ENCODE data around the gene ZNRF3.
"Not testable (repeated sequence)": the region's sequence is repeated elsewhere in the genome, so short reads cannot be mapped to it uniquely, and the experiment has no call there.

Gene ZNRF3

DNA sequence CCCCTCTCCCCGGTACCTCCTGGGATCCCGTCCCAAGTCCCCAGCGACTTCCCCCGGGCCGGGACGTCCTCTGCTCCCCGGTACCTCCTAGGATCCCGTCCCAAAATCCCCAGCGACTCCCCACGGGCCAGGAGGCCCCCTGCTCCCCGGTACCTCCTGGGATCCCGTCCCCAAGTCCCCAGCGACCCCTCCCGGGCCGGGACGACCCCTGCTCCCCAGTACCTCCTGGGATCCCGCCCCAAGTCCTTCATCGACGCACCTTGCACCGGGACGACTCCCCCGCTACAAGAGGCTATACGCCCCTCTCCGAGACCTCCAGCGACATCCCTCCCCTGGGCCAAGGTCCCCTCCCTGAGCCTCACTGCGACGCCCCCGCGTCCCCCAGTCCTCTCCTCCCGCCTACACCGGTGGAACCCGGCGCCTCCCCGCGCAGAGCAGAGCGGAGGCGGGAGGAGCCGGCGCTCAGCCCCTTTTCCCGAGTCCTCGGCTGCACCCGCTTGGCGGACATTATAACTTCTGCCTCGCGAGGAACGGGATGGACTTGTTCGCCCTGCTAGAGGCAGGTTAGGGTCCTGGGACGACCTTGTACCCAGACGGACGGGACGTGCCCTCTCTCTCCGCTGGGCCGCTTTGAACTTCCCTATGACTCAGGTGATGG is 190.4 kb downstream of the ZNRF3 start:
- no peak for DNase-seq

DNA sequence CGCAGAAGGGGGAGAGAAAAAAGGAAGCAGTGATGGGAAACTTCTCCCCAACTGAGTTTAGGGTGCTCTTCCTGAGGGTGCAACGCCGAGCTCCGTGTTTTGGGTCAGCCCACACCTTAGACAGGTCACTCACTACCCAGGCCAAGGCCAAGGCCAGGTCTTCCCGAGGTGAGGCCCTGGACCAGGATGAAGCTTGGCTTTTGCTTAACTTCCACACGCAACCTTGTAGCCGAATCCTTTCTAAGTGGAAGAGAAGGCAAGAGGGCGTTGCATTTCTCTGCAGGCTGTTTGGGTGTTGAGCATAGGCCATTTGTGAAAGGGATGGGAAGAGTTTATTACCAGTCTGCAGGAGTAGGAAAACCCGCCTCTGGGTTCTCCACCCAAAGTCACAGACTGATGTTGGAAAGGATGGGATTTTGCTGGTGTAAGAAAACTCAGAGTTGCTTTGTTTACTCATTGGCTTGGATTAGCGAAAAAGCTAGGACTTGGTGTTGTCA is 191.0 kb downstream of the ZNRF3 start:
- DNase-seq = no peak

DNA sequence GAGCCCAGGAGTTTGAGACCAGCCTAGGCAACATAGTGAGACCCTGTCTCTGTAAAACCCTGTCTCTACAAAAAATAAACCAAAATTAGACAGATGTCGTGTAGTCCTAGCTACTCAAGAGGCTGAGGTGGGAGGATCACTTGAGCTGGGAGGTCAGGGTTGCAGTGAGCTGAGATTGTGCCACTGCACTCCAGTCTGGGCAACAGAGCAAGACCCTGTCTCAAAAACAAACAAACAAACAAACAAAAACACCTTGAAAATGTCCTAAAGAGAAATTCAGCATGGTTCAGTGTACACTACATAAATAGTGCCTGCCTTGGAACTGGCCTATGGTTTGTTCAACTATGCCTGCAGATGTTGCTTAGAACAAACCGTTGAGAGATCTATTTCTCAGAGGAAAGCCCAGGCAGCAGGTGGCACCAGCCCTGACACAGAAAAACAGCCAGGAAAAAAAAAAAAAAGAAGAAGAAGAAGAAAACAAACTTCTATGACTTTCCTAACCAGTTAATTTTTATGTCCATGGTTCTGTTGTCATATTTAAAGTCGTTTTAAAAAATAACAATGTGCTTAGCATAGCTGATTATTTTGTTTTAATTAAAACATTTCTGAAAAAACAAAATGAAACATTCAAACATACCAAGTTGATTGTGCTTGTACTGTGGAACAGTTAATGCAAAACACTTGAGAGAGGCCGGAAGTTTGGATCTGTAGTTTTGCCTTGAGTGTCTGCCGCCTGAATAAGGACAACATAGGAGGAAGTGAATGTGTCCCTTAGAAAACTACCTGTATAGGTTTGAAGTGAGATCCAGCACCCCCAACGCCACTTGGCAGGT is 194.9 kb downstream of the ZNRF3 start:
- DNase-seq = no peak

- no peak for DNase-seq
These were observed 195.5 kb downstream of the ZNRF3 start for GRCh38 chr22:29078869-29079207.

DNA sequence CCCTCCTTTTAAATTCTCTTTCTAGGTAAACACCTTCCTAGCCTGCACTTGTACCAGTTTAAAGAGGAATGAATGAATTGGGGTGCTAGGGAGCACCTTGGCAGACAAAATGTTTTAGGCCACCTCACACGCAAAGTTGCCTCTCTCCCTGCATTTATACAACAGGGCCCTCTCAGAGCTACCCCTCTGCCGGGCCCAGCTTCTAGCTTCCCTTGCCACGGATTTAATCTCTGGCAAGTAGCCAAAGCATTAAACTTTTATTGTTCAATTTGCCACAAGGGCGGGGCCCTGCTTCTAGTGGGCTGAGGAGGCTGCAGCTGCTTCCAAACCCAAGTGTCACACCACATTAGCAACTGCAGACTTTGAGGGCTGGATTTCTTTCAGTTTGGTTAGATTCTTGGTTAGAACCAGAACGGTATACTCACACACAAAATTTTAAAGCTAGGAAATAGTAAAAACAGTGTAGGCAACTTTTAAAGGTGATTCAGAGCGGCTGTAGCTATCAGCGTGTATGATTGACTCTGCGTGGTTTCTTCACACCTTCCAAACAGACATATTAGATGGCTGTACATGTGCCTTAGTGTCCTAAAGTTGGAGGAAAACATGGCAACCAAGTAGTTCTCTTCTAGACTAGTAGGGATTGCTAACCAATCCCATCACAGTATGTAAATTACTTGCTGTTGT is 196.0 kb downstream of the ZNRF3 start:
- DNase-seq = peak in 1 of 2 donors; percentile 16

DNA sequence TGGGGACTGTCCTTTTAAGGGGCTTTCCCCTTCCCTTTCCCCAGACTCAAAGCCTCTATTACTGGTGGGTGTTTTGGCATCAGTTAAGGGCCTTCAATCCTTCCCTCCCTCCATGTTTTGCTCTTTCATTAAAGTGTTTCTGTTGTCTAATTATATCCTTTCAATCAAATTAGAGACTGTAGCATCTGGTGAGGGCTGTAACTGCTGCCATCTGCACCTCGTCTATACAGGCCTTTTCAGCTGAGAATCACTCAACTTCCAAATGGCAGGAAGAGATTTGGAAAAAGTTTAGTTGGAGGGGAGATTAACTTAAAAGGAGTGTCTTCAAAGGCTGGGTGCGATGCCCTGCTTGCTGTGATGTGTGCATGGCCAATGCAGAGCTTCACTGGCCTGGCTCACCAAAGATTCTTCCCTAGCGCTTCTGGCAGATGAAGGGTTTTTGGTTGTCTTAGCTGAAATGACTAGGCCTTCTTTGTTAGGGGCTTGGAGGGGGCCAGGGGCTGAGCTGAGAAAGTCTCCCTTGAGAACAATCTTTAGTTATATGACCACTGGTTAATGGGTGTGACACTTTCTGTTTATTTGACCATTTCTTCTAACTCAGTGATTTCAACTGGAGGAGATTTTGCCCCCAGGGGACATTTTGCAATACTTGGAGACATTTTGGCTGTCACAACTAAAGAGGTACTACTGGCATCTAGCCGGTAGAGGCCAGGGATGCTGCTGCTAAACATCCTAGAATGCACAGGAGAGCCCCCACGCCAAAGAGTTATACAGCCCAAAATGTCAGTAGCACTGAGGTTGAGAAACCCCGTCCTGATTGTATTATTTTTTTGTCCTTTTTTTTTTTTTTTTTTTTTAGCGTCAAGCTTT is 197.0 kb downstream of the ZNRF3 start:
- no peak for DNase-seq

- DNase-seq = no peak
These were observed 198.3 kb downstream of the ZNRF3 start for GRCh38 chr22:29081517-29082236.

- no peak for DNase-seq
These were observed 199.6 kb downstream of the ZNRF3 start for GRCh38 chr22:29082826-29083545.

DNA sequence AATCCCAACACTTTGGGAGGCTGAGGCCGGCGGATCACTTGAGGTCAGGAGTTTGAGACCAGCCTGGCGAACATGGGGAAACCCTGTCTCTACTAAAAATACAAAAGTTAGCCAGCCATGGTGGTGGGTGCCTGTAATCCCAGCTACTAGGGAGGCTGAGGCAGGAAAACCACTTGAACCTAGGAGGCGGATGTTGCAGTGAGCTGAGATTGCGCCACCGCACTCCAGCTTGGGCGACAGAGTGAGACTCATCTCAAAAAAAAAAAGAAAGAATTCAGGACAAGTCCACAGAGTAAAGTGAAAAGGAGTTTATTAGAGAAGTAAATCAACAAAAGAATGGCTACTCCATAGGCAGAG is 200.2 kb downstream of the ZNRF3 start:
- DNase-seq = not testable (repeated sequence)

GRCh38 chr22:29083933-29084591 is 200.7 kb downstream of the ZNRF3 start:
- DNase-seq = peak in 1 of 2 donors; percentile 54

DNA sequence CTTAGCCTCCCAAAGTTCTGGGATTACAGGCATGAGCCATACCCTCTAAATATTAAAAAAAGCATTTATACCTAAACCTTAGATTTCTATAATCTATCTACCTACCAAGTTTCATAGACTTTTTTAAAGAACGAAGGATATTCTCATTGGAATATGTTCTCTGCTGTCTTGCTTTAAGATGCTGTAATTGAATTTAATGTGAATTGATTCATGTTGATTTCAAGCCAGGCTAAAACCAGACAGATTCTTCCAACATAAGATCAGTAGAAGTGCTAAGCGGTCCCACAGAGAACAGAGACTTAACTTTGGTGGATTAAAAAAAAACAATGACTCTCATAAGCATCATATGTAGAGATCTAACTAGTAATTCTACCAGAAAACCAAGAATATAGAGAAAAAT is 203.6 kb downstream of the ZNRF3 start:
- DNase-seq = no peak

DNA sequence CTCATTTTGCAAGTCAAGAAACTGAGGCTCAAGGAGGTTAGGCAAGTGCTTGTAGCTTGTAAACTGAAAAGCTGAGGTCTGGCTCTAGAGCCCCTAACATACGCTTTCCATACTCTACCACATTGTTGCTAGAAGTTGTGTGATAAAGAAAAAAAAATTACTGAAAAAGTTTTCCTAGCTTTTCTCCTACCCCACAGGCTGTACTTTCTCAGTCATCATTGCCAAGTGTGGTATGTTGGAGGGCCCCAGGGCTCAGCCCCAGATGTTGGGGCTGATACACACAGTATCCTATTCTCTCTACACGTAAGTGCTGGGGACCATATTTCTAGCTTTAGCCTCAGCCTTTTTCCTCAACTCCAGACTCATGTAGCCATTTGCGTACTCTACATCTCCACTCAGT is 205.4 kb downstream of the ZNRF3 start:
- DNase-seq = no peak

GRCh38 chr22:29089507-29089906 is 206.1 kb downstream of the ZNRF3 start:
- DNase-seq = no peak

DNA sequence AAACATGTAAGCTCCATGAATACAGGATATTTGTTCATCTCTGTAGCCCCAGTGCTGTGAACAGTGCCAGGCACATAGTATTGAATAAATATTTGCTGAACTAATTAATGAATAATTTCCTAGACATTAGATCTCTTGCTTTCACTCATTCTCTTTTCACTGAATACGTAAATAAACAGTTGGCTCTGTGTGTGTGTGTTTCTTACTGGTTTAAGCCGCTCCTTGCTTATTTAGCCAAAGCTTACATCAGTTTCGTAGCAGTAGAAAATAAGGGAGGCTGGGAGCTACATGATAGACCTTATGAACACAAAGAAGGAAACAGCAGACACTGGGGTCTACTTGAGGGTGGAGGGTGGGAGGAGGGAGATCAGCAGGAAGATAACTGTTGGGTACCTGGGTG is 206.7 kb downstream of the ZNRF3 start:
- no peak for DNase-seq

DNA sequence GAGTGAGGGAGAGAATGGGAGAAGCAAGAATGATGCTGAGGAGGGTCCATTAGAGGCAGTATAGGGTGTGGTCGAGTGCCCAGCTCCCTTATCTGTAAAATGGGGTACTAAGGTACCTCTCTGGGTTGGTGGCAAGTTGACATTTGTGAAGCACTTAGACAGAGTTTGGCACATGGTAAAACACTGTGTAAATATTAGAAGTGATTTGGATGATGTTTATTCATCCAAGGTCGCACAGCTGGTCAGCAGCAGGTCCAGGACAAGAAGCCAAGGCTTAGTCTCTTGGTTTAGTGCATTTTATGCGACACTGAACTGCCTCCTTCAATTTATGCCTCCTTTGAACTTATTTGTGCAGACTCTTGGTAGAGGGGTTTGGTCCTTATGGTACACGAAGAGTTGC is 208.9 kb downstream of the ZNRF3 start:
- DNase-seq = no peak

GRCh38 chr22:29093030-29093429 is 209.7 kb downstream of the ZNRF3 start:
- DNase-seq = no peak

- no peak for DNase-seq
These were observed 210.3 kb downstream of the ZNRF3 start for GRCh38 chr22:29093501-29094300.

DNA sequence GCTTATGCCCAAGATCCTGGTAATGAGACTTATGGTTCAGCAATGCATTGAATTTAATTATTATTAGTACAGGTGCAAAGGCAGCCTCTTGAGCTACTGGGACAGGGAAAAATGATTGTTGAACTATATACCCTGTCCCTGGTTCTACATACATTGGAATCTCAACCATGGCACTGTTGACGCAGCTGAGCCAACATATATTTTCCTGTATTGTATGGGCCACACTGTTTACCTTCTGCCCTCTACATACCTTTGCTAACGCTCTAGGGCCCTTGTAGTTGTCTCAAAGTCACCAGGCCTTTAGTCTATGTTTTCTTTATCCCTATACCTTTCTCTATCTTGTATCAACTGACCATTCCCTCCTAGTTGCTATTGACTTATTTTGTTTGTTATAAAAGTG is 212.1 kb downstream of the ZNRF3 start:
- no peak for DNase-seq

DNA sequence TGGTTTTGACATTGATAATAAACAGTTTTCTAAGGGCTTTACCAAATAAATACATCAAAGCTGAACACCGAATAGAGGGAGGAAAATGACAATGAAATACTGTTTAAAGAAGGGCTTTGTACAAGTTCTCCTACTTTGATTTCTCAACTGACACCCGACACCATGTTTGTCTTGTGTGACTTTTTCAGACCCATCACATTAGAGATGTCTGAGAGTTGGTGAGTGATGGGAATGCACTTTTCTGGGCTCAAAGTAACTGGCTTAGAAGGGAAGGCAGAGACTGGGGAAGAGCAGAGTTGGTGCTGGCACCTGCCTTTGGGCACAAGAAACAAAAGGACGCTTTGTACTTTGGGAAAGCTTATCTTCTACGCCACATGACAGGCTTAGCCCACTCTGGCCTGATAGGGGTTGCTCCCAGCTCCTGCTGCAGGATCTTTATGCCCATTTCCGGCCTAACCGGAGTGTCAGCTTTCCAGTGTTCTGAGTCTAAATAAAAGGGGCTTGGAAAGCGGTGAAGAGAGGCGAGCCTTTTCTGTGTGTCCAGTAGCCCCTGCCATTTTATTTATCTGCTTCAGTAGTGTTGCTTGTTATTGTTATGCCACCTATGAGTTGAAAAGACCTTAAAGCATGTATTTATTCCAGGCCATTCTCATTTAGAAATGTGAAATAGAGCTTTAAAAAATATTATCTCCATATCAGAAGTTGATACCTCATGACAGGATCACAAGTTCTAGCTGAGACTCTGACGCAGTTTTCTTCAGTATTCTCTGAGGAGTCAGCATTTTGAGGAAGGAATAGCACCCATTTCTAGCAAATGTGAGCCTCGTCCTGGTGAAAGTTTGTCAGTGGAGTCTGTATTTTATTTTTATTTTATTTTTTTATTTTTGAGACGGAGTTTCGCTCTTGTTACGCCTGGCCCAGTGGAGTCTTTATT is 213.6 kb downstream of the ZNRF3 start:
- no peak for DNase-seq

Data from CD4-positive, alpha-beta T cell treated with Interferon alpha-2 for 1 hour (primary cell).